GM12878 (cell line): Measurements from ENCODE around the gene ZMIZ1. TPM values are rescaled to one million over a fixed set of nuclear protein-coding genes. Genes with fewer than 3 reads are reported as not detected.

ENCODE experiments used
- EP300 ChIP-seq, 2 experiments: fragments of 150-350 bp in 1 of 2; IDR thresholded peaks; 2 replicates each; pipeline ENCODE4 v1.6.1; 2011 to 2012; ENCODE audit warnings: low read depth in 2 of 2, low read length in 2 of 2, borderline replicate concordance in 1 of 2, improper control_type of control experiment in 1 of 2, inconsistent platforms in 1 of 2; ENCODE audit not compliant: control insufficient read depth in 1 of 2
- GATAD2B ChIP-seq: fragments of 450-650 bp; conservative IDR thresholded peaks from 2 replicates; pipeline ENCODE4 v1.6.1; 2017; ENCODE audit warnings: low read depth, mild to moderate bottlenecking, moderate library complexity
- HDAC2 ChIP-seq: fragments of 200-600 bp; sonication (generic); IDR thresholded peaks from 2 replicates; pipeline ENCODE4 v1.6.1; 2017
- MLLT1 ChIP-seq: fragments of 450-650 bp; IDR thresholded peaks from 2 replicates; pipeline ENCODE4 v1.6.1; 2016; ENCODE audit warnings: mild to moderate bottlenecking
- PKNOX1 ChIP-seq: fragments of 450-650 bp; IDR thresholded peaks from 2 replicates; pipeline ENCODE4 v1.6.1; 2016; ENCODE audit warnings: mild to moderate bottlenecking
- RAD51 ChIP-seq: fragments of 450-650 bp; IDR thresholded peaks from 2 replicates; pipeline ENCODE4 v1.6.1; 2016; ENCODE audit warnings: moderate library complexity, mild to moderate bottlenecking, inconsistent platforms
- SRF ChIP-seq, 2 experiments: IDR thresholded peaks; 2 replicates each; pipeline ENCODE4 v1.6.1; 2011; ENCODE audit warnings: low read depth in 2 of 2, low read length in 2 of 2, mild to moderate bottlenecking in 1 of 2, moderate library complexity in 1 of 2
- polyA plus RNA-seq, 11 experiments: library from polyadenylated mRNA; depleted of rRNA in 4 of 11; unstranded in 6 of 11; stranded (reverse) in 5 of 11; fragments of >200 nt; fragmentation: Nextera tagmentation in 4 of 11; fragmentation: Illumina TruSeq in 1 of 11; extraction: Ambion mirVana in 4 of 11; extraction: Trizol in 1 of 11; gene quantifications; 1 replicate in 1 of 11; 2 replicates in 10 of 11; pipeline versions ENCODE4 v1.2.1 to v1.2.3, GENCODE V29; 2011 to 2016; ENCODE audit warnings: inconsistent platforms in 2 of 11, missing spikeins in 2 of 11, low read depth in 1 of 11
- total RNA-seq, 4 experiments: library from RNA; depleted of rRNA in 3 of 4; stranded (reverse); fragments of >200 nt in 3 of 4; fragmentation: Illumina TruSeq in 1 of 4; extraction: Trizol in 1 of 4; gene quantifications; 2 replicates each; pipeline versions ENCODE4 v1.2.1 to v1.2.3, GENCODE V29; 2013 to 2021

The ZMIZ1 gene
- total and polyA plus RNA-seq, 10 of the 15 experiments (the other 5 are each of a cell fraction or from before 2014, with no cell fraction given), result 3.1 to 82.3 (median 14.9) TPM

- peak; percentile 46; the same call in 1 of the 2 replicates for TF ChIP-seq MLLT1
- TF ChIP-seq HDAC2, result no peak
- no peak for TF ChIP-seq SRF (IDR thresholded peaks at IDR 0.05; ENCODE audit: low read depth in 2 of 2, low read length in 2 of 2)
- TF ChIP-seq RAD51, result peak; percentile 91
- TF ChIP-seq GATAD2B, result peak; percentile 45; the same call in 1 of the 2 replicates
- peak; percentile 75 for TF ChIP-seq PKNOX1
- no peak for TF ChIP-seq EP300 (IDR thresholded peaks at IDR 0.05; ENCODE audit: borderline replicate concordance in 1 of 2, control insufficient read depth in 1 of 2, low read depth in 2 of 2, low read length in 2 of 2)
Measured at GRCh38 chr10:79116801-79117723, 48.3 kb downstream of the ZMIZ1 start (continued).
